Adrenal gland (tissue), 5 donors: ENCODE measurements around the gene SESTD1.

ENCODE experiments used
- CTCF ChIP-seq, 6 experiments: fragments of 450-650 bp in 4 of 6; fragments of 200-600 bp in 2 of 6; sonication (generic) in 1 of 6; IDR thresholded peaks; 1 replicate in 5 of 6; 2 replicates in 1 of 6; pipeline versions ENCODE4 v1.5.1 to v1.8.0; 2016 to 2021; ENCODE audit warnings: antibody characterized with exemption in 6 of 6, mild to moderate bottlenecking in 2 of 6, moderate library complexity in 1 of 6
- POLR2A ChIP-seq, 2 donors: fragments of 450-650 bp; IDR thresholded peaks; one replicate each; pipeline ENCODE4 v1.6.1; 2017; ENCODE audit warnings: antibody characterized with exemption in 2 of 2, mild to moderate bottlenecking in 2 of 2, moderate library complexity in 1 of 2
- donor health status: DM: no; HTN: no; CAD: no.

- no peak for TF ChIP-seq POLR2A (IDR thresholded peaks at IDR 0.05)
- TF ChIP-seq CTCF (IDR thresholded peaks at IDR 0.05) = no peak
These were observed 159.9 kb downstream of the SESTD1 start for GRCh38 chr2:179104736-179105135.
